GM12873 (cell line): ENCODE measurements around the gene RREB1.

Experiments used
- CTCF ChIP-seq: IDR thresholded peaks from 2 replicates; pipeline ENCODE4 v1.5.1; 2012; ENCODE audit warnings: low read depth, mild to moderate bottlenecking, moderate library complexity, low read length, control low read depth; ENCODE audit not compliant: insufficient read depth; ENCODE audit errors: missing control alignments

RREB1 gene

DNA sequence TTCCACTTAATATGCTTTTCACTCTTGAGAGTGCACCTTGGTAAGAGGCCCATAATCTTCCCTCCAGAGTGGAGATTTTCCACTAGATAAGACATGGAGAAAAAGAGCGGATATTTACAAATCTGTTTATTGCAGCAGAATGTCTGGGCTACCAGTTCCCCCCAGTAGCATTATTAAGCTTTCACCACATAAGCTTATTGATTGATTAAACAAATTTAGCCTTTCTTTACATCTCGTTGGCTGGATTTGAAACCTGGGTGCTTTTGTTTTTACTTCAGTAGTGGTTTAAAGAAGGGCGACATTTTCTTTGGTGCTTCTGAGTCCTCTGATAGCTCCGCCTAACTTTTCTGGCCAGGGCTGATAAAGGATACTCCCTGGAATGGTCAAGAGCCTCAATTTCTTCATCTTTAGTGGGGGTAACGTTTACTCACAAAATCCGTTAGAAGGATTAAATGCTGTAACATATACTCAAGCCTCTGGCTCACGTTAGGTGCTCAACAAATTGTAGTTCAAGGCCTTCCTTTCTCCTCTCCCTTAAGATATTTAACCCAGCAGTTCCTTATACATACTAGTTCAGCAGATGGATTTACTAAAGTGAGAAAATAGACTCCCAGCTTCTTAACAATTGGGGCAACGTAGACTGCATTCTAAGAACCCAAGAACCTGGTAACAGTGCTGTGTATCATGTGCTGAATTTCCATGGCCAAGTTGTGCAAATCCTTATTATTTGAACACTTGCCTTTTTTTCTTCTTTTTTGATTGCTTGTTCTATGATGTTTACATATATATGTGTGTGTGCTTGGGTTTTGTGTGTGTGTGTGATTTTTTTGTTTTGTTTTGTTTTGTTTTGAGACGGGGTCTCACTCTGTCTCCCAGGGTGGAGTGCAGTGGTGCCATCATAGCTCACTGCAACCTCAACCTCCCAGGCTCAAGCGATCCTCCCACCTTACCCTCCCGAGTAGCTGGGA, 91.4 kb downstream of the RREB1 start:
- TF ChIP-seq CTCF: no peak

- TF ChIP-seq CTCF: no peak
These were observed 93.1 kb downstream of the RREB1 start for GRCh38 chr6:7200598-7201443.

DNA sequence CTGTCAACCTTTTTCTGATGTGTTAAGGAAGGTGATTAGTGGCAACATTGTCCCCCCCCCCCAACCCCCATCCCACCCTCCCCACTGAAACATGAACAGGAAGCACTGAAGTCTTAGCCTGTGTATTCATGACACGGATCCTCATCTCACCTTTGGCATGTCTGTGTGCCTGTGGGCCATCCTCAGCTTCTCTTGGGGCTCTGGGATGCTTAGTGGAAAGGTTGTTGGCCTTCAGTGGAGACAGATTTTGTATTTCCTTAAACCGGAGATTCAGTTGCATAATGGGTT, 93.6 kb downstream of the RREB1 start:
- TF ChIP-seq CTCF: no peak

DNA sequence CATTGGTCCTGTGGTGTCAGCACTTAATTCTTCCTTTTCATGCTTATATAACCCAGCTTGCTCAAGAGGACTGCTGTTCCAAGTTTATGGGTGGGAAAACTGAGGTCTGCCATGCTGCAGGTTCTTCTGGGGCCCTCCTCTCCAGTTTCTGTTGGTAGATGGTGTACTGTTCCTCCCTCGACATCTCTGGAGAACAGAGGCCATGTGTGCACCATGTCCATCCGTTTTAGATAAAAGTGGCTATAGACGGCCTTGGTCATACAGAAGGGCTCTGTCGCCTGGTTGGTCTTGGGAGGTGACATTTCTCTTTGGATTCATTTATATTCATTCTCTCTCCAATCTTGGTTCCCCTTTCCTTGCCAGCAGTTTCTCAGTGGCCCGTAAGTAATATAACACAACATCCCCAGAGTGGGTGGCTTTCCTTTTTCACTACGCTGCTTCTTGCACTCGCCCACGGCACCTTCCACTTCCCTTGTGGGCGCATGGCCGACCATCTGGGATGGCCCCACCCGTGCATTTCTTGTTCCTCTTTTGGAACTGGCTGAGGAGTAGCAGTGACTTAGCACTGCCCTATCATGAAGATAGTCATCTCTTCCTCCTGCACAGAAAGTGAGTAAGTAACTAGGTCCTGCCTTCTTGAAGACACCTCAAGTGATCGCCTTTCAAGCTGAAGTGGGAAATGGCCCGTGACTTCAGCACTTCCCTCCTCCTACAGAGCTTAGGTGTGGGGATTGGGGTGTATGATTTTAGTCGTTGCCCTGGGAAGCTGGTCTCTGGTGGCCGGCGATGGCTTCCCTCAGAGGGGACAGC, 94.2 kb downstream of the RREB1 start:
- no peak for TF ChIP-seq CTCF

GRCh38 chr6:7202950-7203349, 95.2 kb downstream of the RREB1 start:
- no peak for TF ChIP-seq CTCF

- TF ChIP-seq CTCF: no peak
These were observed 96.2 kb downstream of the RREB1 start for GRCh38 chr6:7203939-7204338.
